SU-DHL-6 (cell line): ENCODE results near the gene SNX9.
"Not testable (repeated sequence)": the region's sequence is repeated elsewhere in the genome, so short reads cannot be mapped to it uniquely, and the experiment has no call there.

Source experiments
- H2AFZ ChIP-seq: fragments of 200-600 bp; sonication (generic); 2 replicates; pipeline ENCODE4 v1.6.1; 2014; ENCODE audit warnings: low read depth, mild to moderate bottlenecking, moderate library complexity, mixed read lengths, antibody characterized with exemption, low read length; ENCODE audit not compliant: severe bottlenecking
- H3F3A ChIP-seq: fragments of 200-600 bp; shearing (Covaris generic); 2 replicates; pipeline ENCODE4 v1.6.0; 2016; ENCODE audit warnings: antibody characterized with exemption, mild to moderate bottlenecking; ENCODE audit not compliant: insufficient read depth
- H3K27ac ChIP-seq: fragments of 200-600 bp; sonication (generic); 2 replicates; pipeline ENCODE4 v1.5.1; 2016; ENCODE audit warnings: low read depth, mild to moderate bottlenecking, low read length, moderate library complexity, mixed read lengths
- H3K27me3 ChIP-seq: fragments of 200-600 bp; sonication (generic), shearing (Covaris generic); 2 replicates; pipeline ENCODE4 v1.6.0; 2014; ENCODE audit warnings: mild to moderate bottlenecking, low read length
- H3K36me3 ChIP-seq: fragments of 200-600 bp; sonication (generic); 2 replicates; pipeline ENCODE4 v1.6.1; 2014; ENCODE audit warnings: mild to moderate bottlenecking, low read length, mixed read lengths
- H3K4me2 ChIP-seq: fragments of 300-600, 200-600 bp; shearing (Covaris generic), sonication (generic); 2 replicates; pipeline ENCODE4 v1.6.0; 2014; ENCODE audit warnings: low read length, low read depth, mild to moderate bottlenecking; ENCODE audit not compliant: poor library complexity, severe bottlenecking
- H3K4me3 ChIP-seq: fragments of 200-600 bp; sonication (generic); 2 replicates; pipeline ENCODE4 v1.5.1; 2014; ENCODE audit warnings: antibody characterized with exemption, low read length, mild to moderate bottlenecking, mixed read lengths; ENCODE audit not compliant: insufficient read depth, poor library complexity, severe bottlenecking
- H3K79me2 ChIP-seq: fragments of 200-600 bp; sonication (generic); 2 replicates; pipeline ENCODE4 v1.6.1; 2014; ENCODE audit warnings: mild to moderate bottlenecking, low read length, moderate library complexity; ENCODE audit not compliant: insufficient read depth
- H3K9ac ChIP-seq: fragments of 200-600 bp; sonication (generic); 2 replicates; pipeline ENCODE4 v1.7.0; 2014; ENCODE audit warnings: mild to moderate bottlenecking, low read length
- H3K9me2 ChIP-seq: fragments of 200-600 bp; sonication (generic); replicated peaks from 2 replicates; pipeline ENCODE4 v1.6.1; 2014; ENCODE audit warnings: low read length; ENCODE audit not compliant: insufficient read depth
- H3K9me3 ChIP-seq: fragments of 200-600 bp; sonication (generic); 2 replicates; pipeline ENCODE4 v1.6.1; 2014; ENCODE audit warnings: low read length, mixed read lengths; ENCODE audit not compliant: insufficient read depth
- H4K20me1 ChIP-seq: fragments of 200-600 bp; sonication (generic); 2 replicates; pipeline ENCODE4 v1.6.1; 2014; ENCODE audit warnings: low read depth, mild to moderate bottlenecking, antibody characterized with exemption, low read length, moderate library complexity, mixed read lengths
- EZH2phosphoT487 ChIP-seq: fragments of 200-600 bp; sonication (generic), shearing (Covaris generic); conservative IDR thresholded peaks from 2 replicates; pipeline ENCODE4 v1.6.1; 2018; ENCODE audit warnings: mild to moderate bottlenecking, antibody characterized with exemption, low read length, moderate library complexity, mixed read lengths
- TF ChIP-seq, protein P1 (sequence below): fragments of 200-600 bp; sonication (generic); IDR thresholded peaks from one replicate; pipeline ENCODE4 v1.5.1; 2017; ENCODE audit warnings: antibody characterized with exemption, mild to moderate bottlenecking, low read length, moderate library complexity; ENCODE audit not compliant: insufficient read depth, poor library complexity, severe bottlenecking

The SNX9 gene

DNA sequence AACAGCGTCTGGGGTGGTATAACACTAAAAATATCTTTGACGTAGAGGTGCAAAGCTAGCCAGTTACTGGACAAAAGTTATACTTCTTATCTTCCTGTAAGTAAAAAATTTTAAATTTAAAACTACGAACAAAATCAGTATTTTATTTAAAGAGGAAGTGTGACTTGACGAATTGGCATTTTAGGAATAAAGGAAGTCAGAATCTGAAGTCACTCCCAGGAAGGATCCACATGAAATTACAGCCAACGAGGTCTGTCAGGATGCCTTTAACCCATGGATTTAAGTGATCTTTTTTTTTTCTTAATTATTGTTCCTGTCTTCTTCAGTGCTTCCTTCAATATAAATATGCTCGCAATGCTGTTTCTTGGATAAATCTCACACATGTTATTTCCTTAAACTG, 27.2 kb upstream of the SNX9 start:
- Histone ChIP-seq H3K27ac (no peak overlapping the region), H4K20me1 (no peaks in the 10 kb centered on the region), H3K4me2 (no peak overlapping the region), H3K36me3 (no peaks in the 10 kb centered on the region), H3K9ac (no peak overlapping the region), H3K27me3 (no peaks in the 10 kb centered on the region), H3K4me3 (no peak overlapping the region), H3K79me2 (no peaks in the 10 kb centered on the region), H3F3A (no peaks in the 10 kb centered on the region), H3K9me3 (no peaks in the 10 kb centered on the region), H3K9me2 (no peaks in the 10 kb centered on the region), H2AFZ (no peak overlapping the region)
- TF ChIP-seq, protein P1, sequence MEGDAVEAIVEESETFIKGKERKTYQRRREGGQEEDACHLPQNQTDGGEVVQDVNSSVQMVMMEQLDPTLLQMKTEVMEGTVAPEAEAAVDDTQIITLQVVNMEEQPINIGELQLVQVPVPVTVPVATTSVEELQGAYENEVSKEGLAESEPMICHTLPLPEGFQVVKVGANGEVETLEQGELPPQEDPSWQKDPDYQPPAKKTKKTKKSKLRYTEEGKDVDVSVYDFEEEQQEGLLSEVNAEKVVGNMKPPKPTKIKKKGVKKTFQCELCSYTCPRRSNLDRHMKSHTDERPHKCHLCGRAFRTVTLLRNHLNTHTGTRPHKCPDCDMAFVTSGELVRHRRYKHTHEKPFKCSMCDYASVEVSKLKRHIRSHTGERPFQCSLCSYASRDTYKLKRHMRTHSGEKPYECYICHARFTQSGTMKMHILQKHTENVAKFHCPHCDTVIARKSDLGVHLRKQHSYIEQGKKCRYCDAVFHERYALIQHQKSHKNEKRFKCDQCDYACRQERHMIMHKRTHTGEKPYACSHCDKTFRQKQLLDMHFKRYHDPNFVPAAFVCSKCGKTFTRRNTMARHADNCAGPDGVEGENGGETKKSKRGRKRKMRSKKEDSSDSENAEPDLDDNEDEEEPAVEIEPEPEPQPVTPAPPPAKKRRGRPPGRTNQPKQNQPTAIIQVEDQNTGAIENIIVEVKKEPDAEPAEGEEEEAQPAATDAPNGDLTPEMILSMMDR: no peak
- TF ChIP-seq EZH2phosphoT487: no peak

DNA sequence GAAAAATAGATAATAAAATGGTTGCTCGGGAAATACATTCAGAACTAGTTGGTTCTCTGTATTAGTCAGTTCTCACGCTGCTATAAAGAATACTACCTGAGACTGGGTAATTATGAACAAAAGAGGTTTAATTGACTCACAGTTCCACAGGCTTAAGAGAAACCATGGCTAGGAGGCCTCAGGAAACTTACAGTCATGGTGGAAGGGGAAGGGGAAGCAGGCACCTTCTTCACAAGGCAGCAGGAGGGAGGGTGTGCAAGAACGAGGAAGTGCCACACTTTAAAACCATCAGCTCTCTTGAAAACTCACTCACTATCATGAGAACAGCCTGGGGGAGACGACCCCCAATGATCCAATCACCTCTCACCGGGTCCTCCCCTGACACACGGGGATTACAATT, 24.2 kb upstream of the SNX9 start:
- Histone ChIP-seq H3K27me3 (no peaks in the 10 kb centered on the region), H3K4me3 (no peak overlapping the region), H4K20me1 (no peaks in the 10 kb centered on the region), H3K4me2 (no peak overlapping the region), H3K9me2 (no peaks in the 10 kb centered on the region), H3K9me3 (no peaks in the 10 kb centered on the region), H3K27ac (no peak overlapping the region), H3F3A (no peaks in the 10 kb centered on the region), H2AFZ (no peak overlapping the region), H3K9ac (no peak overlapping the region), H3K36me3 (no peaks in the 10 kb centered on the region), H3K79me2 (no peaks in the 10 kb centered on the region)
- TF ChIP-seq, protein P1: no peak
- no peak for TF ChIP-seq EZH2phosphoT487

DNA sequence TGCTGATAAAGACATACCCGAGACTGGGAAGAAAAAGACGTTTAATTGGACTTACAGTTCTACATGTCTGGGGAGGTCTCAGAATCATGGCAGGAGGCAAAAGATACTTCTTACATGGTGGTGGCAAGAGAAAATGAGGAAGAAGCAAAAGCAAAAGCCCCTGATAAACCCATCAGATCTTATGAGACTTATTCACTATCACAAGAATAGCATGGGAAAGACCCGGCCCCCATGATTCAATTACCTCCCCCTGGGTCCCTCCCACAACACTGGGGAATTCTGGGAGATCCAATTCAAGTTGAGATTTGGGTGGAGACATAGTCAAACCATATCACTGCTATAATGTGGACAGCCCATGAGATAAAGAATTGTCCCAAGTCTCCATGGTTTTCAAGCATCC, 23.5 kb upstream of the SNX9 start:
- not testable (repeated sequence) for H3K4me3 ChIP-seq, H3K9ac ChIP-seq, H4K20me1 ChIP-seq, H2AFZ ChIP-seq, H3K9me3 ChIP-seq, H3K27me3 ChIP-seq, H3K36me3 ChIP-seq, H3K9me2 ChIP-seq, H3K27ac ChIP-seq, H3K4me2 ChIP-seq, H3K79me2 ChIP-seq, H3F3A ChIP-seq

DNA sequence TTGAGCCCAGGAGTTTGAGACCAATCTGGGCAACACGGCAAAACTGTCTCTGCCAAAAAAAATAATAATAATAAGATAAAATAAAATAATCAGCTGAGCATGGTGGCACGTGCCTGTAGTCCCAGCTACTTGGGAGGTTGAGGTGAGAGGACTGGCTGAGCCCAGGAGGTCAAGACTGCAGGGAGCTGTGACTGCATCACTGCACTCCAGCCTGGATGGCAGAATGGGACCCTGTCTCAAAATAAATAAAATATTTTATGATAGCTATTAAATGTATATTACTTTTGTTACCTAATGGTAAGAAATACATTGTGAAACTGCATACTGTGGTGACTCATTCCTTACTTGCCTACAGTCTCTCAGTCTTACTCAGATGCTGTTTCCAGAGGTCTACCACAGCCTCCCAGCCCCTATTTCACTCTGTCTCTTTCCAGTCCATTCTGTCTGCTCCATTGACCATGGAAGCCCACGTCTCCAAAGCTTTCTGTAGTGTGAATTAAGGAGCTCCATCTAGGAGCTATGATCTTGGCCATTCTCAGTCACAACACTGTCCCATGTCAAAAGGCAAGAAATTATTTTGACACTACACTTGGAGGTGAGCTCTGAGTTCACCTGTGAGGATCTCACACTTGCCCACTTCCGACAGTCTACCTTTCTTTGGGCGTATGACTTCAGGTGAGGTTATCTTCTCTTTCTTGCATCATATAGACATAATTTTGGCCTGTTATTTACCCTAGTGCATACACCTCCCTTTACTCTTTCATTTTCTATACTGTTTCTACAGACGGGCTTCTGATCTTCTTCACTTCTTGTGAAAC, 22.4 kb upstream of the SNX9 start:
- Histone ChIP-seq H3K27ac (no peak overlapping the region), H4K20me1 (no peaks in the 10 kb centered on the region), H3K4me2 (no peak overlapping the region), H3K9ac (no peak overlapping the region), H3K36me3 (no peaks in the 10 kb centered on the region), H3K9me2 (no peaks in the 10 kb centered on the region), H3K79me2 (no peaks in the 10 kb centered on the region), H3K27me3 (no peaks in the 10 kb centered on the region), H3F3A (no peaks in the 10 kb centered on the region), H2AFZ (no peak overlapping the region), H3K4me3 (no peak overlapping the region), H3K9me3 (no peaks in the 10 kb centered on the region)
- no peak for TF ChIP-seq EZH2phosphoT487
- TF ChIP-seq, protein P1: no peak
